ENCODE results near the gene SYN1. TPM values are rescaled to one million over a fixed set of nuclear protein-coding genes. Genes with fewer than 3 reads are reported as not detected.
A peak's percentile ranks its signal among the peaks of the same experiment; 100 is the strongest.
"Not testable (repeated sequence)": the region's sequence is repeated elsewhere in the genome, so short reads cannot be mapped to it uniquely, and the experiment has no call there.

Gene SYN1
- total RNA-seq (2014; rRNA removed; shearing (Covaris generic)), result not detected in 2 replicates

- DNase-seq (ENCODE audit: low spot score), result no peak
These were observed at the start of gene SYN1 for GRCh38 chrX:47619486-47620302. SYN1 (minus strand) TSS chrX:47619857; CDS start chrX:47619728, 129 bp downstream.

DNA sequence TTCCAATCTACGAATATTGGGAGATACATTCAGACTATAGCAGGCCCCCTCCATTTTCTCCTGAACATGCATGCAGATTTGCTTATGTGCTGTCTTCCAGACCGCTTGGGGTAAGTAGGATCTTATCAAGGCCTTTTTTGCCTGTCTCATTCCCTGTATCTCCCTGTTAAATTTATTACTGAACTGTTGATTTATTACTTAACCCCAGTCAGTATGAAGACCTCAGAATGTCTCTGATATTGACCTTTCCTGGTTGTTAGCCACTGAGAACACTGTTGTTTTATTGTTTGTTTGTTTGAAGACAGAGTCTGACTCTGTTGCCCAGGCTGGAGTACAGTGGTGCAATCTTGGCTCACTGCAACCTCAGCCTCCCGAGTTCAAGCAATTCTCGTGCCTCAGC is 46.1 kb upstream of the SYN1 start:
- not testable (repeated sequence) for DNase-seq (ENCODE audit: low spot score)

DNA sequence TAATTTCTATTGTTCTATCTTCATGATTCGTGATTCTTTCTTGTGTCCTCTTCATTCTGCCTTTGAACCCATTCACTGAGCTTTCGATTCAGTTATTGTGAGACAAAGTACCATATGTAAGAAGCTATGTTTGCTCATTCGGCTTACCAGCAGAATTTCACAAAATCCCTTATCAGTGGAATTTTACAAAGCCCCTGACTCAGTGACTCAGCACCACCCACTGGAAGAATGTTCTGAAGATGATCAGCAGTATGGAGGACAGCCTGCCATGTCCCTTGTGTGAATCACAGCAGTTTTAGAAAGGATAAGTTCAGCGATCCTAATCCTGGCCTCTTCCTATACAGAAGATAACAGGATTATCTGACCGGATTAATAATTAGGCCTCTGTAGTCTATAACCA is 45.1 kb upstream of the SYN1 start:
- DNase-seq (ENCODE audit: low spot score), result no peak

DNA sequence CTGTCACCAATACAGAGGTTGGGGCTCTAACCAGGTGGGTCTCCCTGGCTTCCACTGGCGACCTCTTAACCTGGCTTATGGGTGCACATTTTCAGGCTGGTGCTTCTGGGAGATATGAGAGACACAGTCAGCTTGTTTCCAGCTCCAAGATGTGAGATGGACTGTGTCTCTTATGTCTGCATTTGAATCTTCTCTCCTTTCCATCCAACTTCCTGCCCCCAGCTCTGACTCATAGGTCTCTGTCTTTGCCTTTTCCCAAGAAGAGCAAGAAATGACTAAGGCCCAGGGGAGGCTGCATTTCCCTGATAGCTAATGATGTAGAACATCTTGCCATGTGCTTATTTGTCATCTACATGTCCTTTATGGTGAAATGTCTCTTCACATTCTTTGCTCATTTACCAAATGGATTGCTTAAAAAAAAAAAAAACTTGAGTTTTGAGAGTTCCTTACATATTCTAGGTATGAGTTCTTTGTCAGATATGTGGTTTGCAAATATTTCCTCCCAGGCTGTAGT is 42.5 kb upstream of the SYN1 start:
- DNase-seq (ENCODE audit: low spot score), result no peak

DNA sequence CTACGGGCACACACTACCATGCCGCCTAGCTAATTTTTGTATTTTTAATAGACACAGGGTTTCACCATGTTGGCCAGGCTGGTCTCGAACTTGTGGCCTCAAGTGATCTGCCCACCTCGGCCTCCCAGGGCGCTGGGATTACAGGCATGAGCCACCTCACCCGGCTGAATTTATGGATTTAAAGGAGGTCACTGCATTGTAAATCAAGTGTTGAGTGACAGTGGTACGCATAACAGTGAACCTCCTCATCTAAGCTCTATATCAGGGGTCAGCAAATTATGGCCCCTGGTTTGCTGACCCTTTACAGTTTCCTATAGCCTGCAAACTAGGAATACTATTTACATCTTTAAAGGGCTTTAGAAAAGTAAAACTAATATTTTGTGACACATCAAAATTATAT is 41.9 kb upstream of the SYN1 start:
- DNase-seq (ENCODE audit: low spot score), result no peak

DNA sequence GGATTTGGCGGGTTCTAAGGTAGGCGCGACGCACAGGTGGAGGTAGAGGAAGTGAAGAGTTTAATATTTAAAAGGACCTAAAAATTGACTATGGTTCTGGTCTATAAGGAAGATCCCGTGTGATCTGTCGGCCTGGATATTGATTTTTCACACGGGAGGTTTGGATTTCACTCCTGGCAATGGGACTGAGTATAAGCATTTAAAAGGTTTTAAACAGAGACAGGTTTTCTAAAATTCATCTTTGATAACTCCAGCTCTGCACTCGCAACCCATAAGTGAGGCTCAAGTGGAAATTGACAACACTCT is 39.7 kb upstream of the SYN1 start:
- no peak for DNase-seq (ENCODE audit: low spot score)

GRCh38 chrX:47658684-47659420 is 39.2 kb upstream of the SYN1 start, which contains the start of gene UXT:
UXT (minus strand) TSS chrX:47659180; CDS start chrX:47658927, 253 bp downstream.
- DNase-seq (ENCODE audit: low spot score), result peak; percentile 91

DNA sequence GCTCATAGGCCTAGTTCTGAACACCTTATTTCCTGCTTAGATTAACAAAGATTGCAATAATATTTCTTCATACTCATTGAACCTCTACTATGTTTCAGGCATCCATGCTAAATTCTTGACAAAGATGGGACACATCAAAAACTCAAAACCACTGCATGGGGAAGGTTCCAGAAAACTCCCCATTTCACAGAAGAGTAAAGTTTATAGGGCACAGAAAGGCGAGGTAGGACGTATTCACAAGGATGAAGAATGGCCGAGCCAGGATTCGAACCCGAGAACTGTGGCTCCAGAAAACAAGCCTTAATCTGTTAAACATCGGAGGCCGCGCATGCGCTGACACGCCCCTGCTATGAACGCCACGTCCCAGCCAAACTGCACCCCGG is 38.6 kb upstream of the SYN1 start:
- DNase-seq (ENCODE audit: low spot score), result no peak

DNA sequence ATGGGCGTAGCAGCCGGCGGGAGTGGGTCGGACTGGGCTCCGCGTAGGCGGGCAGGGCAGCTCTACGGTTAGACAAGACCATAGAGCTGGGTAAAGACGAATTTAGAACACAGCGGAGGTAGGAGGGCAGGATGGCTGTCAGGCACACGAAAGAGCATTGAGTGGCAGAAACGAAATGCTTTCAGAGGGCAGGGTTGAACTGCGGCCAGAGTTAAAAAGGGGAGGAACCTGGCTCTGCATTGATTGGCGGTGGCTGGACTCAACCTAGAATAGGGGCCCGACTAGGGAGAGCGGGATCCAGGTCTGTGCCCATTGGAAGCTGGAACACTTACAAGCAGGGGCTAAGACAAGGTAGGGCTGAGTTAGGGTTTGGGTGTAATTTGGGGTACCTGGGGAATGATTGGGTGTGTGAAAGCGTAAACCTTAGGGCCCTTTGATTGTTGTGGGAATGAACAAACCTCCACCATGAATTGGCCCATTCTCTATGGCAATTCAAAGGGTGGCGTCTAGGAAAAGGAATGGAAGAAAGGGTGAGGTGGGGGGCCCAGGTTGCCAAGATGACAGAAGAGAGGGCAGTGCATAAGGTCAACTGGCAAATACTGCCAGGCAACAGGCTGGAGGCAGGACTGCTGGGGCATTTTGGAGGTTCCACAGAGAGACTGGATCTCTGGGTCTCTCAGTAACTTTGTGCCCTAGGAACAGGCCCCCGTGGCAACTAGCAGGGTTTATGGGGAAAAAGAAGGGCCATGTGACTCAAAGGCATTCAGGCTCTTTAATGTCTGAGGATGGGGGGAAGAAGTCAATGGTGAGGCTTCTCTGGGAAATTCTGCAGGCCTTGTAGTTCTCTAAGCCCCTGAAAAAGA is 31.6 kb upstream of the SYN1 start:
- DNase-seq (ENCODE audit: low spot score), result no peak

- peak; percentile 94 for DNase-seq (ENCODE audit: low spot score)
These were observed 30.7 kb upstream of the SYN1 start, which contains the start of gene ELK1 for GRCh38 chrX:47650164-47651042. ELK1 (minus strand) TSS chrX:47650563; CDS start chrX:47641441, 9,122 bp downstream.

GRCh38 chrX:47649781-47650163 is 30.1 kb upstream of the SYN1 start:
- peak; percentile 10 for DNase-seq (ENCODE audit: low spot score)

DNA sequence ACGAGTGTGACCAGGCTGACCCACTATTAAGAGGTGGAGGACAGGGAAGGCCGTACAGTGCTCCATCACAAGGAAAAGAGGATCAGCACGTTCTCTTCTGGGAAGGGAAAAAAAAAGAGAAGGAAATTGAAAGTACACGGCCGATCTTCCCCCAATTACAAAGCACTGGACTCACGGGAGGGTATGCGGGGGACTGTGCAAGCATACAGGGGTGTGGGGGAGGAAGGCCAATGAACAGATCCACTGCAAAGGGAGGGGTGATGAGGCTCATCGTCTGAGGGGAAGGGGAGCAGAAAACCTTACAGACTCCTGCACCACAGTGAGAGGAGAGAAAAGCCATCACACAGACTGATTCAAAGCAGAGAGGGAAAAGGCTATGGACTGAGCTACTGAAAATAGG is 29.6 kb upstream of the SYN1 start:
- no peak for DNase-seq (ENCODE audit: low spot score)

DNA sequence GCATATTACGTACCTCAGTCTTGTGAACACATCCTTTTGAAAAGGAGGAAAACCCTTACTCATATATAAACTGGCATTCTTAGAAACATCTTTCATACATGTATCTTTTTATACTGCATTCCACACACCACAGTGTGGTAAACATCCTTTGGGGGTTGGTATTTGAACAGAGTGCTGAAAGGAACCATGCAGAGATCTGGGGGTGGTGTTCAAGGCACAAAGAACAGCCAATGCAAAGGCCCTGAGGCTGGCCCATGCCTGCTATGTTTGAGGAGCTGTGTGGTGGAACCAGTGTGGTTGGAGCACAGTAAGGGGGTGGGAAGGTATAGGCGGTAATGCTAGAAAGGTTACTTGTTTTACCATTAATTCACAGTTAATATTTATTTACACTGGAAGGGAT is 28.7 kb upstream of the SYN1 start:
- DNase-seq (ENCODE audit: low spot score), result no peak

DNA sequence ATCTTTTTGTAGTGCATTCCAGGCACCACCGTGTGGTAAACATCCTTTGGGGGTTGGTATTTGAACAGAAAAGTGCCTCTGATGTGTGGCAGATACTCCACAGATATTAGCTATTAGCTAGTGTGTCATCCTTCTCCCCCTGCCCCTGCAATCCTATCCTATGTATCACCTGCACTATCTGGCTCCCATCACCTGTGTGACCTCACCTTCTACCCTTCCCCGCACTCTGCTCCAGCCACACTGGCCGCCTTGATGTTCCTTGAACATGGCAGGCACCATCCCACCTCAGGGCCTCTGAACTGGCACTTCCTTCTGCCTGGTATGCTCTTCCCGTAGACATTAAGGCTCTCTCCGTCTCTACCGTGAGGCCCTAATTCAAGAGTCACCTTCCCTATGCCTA is 27.0 kb upstream of the SYN1 start:
- DNase-seq (ENCODE audit: low spot score), result no peak

DNA sequence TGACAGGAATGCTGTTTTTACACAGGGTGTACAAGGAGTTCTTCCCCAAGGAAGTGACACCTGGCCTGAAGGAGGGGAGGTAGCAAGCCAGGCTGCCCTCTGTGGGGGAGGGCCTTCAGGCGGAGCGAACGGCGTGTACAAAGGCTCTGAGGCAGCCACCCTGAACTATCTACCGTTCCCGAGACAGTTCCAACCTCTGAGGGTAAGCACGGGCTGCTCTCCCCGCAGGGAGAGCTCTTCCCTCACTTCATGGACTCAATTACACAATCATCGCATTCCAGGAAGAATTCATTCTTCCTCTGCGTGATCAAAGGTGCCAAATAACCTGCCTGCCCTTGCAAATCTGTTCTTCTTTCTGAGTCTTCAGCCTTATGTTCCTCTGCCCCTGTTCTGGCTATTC is 25.9 kb upstream of the SYN1 start:
- DNase-seq (ENCODE audit: low spot score), result no peak

- peak; percentile 59 for DNase-seq (ENCODE audit: low spot score)
These were observed 25.0 kb upstream of the SYN1 start for GRCh38 chrX:47644557-47645091.

DNA sequence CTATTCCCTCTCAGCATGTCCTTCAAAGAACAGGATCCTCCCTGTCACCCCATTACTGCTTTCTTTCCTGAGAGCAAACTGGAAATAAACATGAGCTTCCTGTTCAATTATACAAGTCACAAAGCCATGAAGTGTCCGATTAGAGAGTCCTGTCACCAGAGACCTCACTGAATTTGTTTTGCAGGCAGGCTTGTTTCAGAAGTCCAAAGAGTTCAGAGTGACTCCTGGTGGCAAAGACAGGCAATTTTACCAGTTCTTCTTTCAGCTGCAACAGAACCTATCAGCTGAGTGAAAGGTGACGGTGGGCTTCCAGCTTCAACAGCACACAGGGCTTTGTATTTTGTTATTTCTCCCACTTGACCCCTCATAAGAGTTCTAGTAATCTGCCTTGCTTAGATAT is 24.3 kb upstream of the SYN1 start:
- no peak for DNase-seq (ENCODE audit: low spot score)

- no peak for DNase-seq (ENCODE audit: low spot score)
These were observed 19.2 kb upstream of the SYN1 start for GRCh38 chrX:47638816-47639215.

DNA sequence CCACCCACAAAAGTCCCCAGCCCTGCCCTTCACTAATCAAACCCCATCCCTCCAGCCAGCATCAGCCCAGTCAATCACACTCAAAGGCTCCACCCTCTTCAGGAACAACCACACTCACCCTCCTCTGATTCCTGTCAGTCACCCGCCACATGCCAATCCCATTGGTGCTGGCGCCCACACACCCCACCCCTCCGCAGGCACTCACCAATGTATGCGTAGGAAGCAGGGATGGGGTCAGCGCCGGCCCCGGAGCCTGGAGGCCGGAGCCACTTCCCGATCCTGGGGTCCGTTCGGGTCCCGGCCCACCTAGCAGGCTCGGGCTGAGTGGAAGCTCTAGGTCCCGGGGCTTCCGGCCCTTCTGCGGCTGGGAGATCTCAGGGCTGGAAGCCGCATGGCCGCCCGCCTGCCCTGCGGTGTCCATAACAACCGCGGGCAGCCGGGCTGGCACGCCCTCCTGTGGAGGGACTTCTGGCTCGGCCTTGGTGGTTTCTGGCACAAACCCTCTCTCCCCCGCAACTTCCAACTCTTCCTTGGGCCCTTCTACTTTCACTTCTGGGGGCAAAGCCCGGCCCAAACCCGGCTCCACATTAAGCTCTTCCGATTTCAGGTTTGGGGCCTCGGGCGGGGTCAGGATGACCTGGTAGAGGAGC is 18.0 kb upstream of the SYN1 start:
- DNase-seq (ENCODE audit: low spot score), result no peak
